Measurements from ENCODE around the gene ZNF446. TPM values are rescaled to one million over a fixed set of nuclear protein-coding genes. Genes with fewer than 3 reads are reported as not detected.

Gene ZNF446
- total RNA-seq, 1 experiment from 2014 or later, result 6.0 TPM

- no peaks in the 10 kb centered on the region for H3K36me3 Mint-ChIP-seq
- no peak for ATAC-seq
- ChIA-PET CTCF (interaction anchor here (0.8 kb wide), 1 partner anchor 38 kb away, joined by 3 read pairs; the partner anchor contains the start of gene ZBTB45), POLR2A (no interaction called here)
- no peak overlapping the region for H3K4me3 Mint-ChIP-seq
- no peak for DNase-seq (ENCODE audit: low spot score)
- H3K27me3 Mint-ChIP-seq (ENCODE audit: low read depth), result no peaks in the 10 kb centered on the region; the same call in none of the 2 replicates
- H3K4me1 Mint-ChIP-seq, result peaks cover 5% of the 10 kb centered on the region
- H3K27ac Mint-ChIP-seq, result no peak overlapping the region
- no peak for TF ChIP-seq MXD4 (CRISPR knock-in tag; IDR thresholded peaks at IDR 0.05; ENCODE audit: borderline replicate concordance)
- TF ChIP-seq ERG (CRISPR knock-in tag; IDR thresholded peaks at IDR 0.05), result no peak
- TF ChIP-seq ZNF138 (CRISPR knock-in tag; conservative IDR thresholded peaks at IDR 0.05), result no peak
- no peak for TF ChIP-seq CREM (CRISPR knock-in tag; IDR thresholded peaks at IDR 0.05)
- no peak for TF ChIP-seq ZNF671 (CRISPR knock-in tag; IDR thresholded peaks at IDR 0.05)
- TF ChIP-seq JUN (CRISPR knock-in tag; IDR thresholded peaks at IDR 0.05), result no peak
- no peak for TF ChIP-seq IRF1 (CRISPR knock-in tag; IDR thresholded peaks at IDR 0.05)
- no peak for TF ChIP-seq ATF6 (CRISPR knock-in tag; IDR thresholded peaks at IDR 0.05)
- no peak for TF ChIP-seq PRDM15 (CRISPR knock-in tag; IDR thresholded peaks at IDR 0.05)
- no peak for TF ChIP-seq ATF3 (CRISPR knock-in tag; conservative IDR thresholded peaks at IDR 0.05)
- TF ChIP-seq ZNF121 (CRISPR knock-in tag; IDR thresholded peaks at IDR 0.05), result no peak
- no peak for TF ChIP-seq ZNF512 (CRISPR knock-in tag; IDR thresholded peaks at IDR 0.05; ENCODE audit: borderline replicate concordance)
- no peak for TF ChIP-seq OVOL2 (CRISPR knock-in tag; IDR thresholded peaks at IDR 0.05; ENCODE audit: borderline replicate concordance)
- TF ChIP-seq ETV6 (CRISPR knock-in tag; IDR thresholded peaks at IDR 0.05), result no peak
- H3K9me3 Mint-ChIP-seq, result no peaks in the 10 kb centered on the region
Measured at GRCh38 chr19:58480831-58481230, 4.7 kb downstream of the ZNF446 start.

- H3K27me3 Mint-ChIP-seq (ENCODE audit: low read depth), result no peaks in the 10 kb centered on the region; the same call in none of the 2 replicates
- POLR2A ChIA-PET, result no interaction called here
- H3K4me1 Mint-ChIP-seq, result no peaks in the 10 kb centered on the region
- ATAC-seq (no peak), DNase-seq (ENCODE audit: low spot score) (no peak)
- no peaks in the 10 kb centered on the region for H3K36me3 Mint-ChIP-seq
- no peak overlapping the region for H3K4me3 Mint-ChIP-seq
- CTCF ChIA-PET, result interaction anchor here (0.6 to 1.1 kb wide), 2 partner anchors 37 to 38 kb away, joined by 3 read pairs; no protein-coding TSS in a partner anchor
- no peak overlapping the region for H3K27ac Mint-ChIP-seq
- peaks cover 4% of the 10 kb centered on the region; the same call in 1 of the 2 replicates for H3K9me3 Mint-ChIP-seq
- TF ChIP-seq SMAD3 (CRISPR knock-in tag; IDR thresholded peaks at IDR 0.05; ENCODE audit: borderline replicate concordance), result no peak
- TF ChIP-seq E2F1 (CRISPR knock-in tag; IDR thresholded peaks at IDR 0.05), result no peak
- no peak for TF ChIP-seq SOX15 (CRISPR knock-in tag; IDR thresholded peaks at IDR 0.05)
- TF ChIP-seq MXD4 (CRISPR knock-in tag; IDR thresholded peaks at IDR 0.05; ENCODE audit: borderline replicate concordance), result no peak
- TF ChIP-seq ATF1 (CRISPR knock-in tag; IDR thresholded peaks at IDR 0.05), result no peak
- TF ChIP-seq ZNF532 (CRISPR knock-in tag; IDR thresholded peaks at IDR 0.05; ENCODE audit: borderline replicate concordance), result no peak
- no peak for TF ChIP-seq NR1H2 (CRISPR knock-in tag; IDR thresholded peaks at IDR 0.05)
- no peak for TF ChIP-seq TEAD4 (CRISPR knock-in tag; IDR thresholded peaks at IDR 0.05)
Measured at GRCh38 chr19:58482372-58482771, 6.2 kb downstream of the ZNF446 start.
